Thyroid gland (tissue), 4 donors: ENCODE measurements around the gene COQ8A.

Experiments used
- CTCF ChIP-seq, 6 experiments: fragments of 200-600 bp in 3 of 6; fragments of 450-650 bp in 3 of 6; sonication (generic) in 3 of 6; IDR thresholded peaks; one replicate each; pipeline ENCODE4 v1.5.1; 2016 to 2019; ENCODE audit warnings: antibody characterized with exemption in 6 of 6, mild to moderate bottlenecking in 2 of 6, inconsistent platforms in 1 of 6, moderate library complexity in 1 of 6
- POLR2A ChIP-seq, 2 donors: fragments of 450-650 bp; IDR thresholded peaks; one replicate each; pipeline ENCODE4 v1.6.1; 2017; ENCODE audit warnings: antibody characterized with exemption in 2 of 2, mild to moderate bottlenecking in 2 of 2, moderate library complexity in 1 of 2

DNA sequence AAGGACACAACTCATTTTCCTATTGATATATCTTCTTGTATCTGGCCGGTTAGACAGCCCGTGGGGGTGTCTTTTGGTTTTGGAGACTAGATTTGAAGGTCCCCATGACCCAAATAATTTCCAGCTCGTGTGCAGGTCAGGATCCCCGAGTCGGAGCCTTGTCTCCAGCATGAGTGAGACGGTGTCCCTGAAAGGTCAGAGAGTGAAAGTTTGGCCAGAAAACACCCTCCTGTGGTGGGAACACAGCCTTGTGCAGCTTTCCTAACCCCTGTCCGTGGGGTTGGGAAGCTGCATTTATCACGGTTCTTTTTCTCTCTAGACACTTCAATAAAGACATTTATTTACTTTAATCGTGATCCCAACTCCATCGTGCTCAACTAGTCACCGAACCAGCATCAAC is 17.6 kb downstream of the COQ8A start:
- TF ChIP-seq CTCF (IDR thresholded peaks at IDR 0.05) = no peak
- no peak for TF ChIP-seq POLR2A (IDR thresholded peaks at IDR 0.05)
